HG03469 (cell line): ENCODE data around the gene ABLIM1.
A peak's percentile ranks its signal among the peaks of the same experiment; 100 is the strongest.

ENCODE experiments used
- ATAC-seq: cut with Tn5 transposase; IDR thresholded peaks from one replicate; pipeline ENCODE4 v1.9.1; 2021; ENCODE audit warnings: mild to moderate bottlenecking, moderate library complexity, moderate number of reproducible peaks; ENCODE audit not compliant: unreplicated experiment

Gene ABLIM1

DNA sequence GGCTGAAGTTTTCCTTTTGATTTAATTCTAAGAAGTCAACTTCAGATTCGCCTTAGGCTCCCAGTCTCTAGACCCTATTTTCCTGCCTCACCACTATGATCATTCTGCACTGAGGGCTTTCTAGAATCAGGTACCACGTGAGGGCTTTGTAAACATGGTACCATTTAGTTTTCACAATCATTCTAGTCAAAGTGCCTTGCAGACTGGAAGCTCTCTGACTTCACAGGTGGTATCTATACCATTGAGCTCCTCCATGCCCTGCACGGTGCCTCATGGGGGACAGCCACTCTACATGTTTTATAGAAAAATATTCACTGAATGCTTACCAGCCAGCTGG lies 106.5 kb downstream of the ABLIM1 start:
- ATAC-seq, result no peak

- no peak for ATAC-seq
Measured at GRCh38 chr10:114550756-114551635, 107.1 kb downstream of the ABLIM1 start.

- no peak for ATAC-seq
Measured at GRCh38 chr10:114548662-114549061, 109.4 kb downstream of the ABLIM1 start.

DNA sequence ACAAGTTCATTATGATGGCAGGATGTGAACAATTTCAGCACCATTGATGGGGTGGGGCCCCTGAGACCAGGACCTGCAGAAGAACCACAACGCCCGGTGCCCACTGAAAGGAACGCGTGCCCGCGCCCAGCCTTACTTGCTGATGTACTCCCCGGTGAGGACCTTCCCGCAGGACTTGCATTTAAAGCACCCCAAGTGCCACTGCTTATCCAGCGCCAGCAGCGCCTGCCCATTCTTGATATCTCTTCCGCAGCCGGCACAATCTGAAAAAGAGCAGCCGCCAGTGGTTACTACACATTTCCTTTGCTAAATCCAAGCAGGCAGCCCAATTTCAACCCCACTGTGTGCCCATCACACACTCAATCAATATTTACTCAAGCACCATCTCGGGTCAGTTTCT lies 110.6 kb downstream of the ABLIM1 start:
- ATAC-seq, result no peak

- no peak for ATAC-seq
Measured at GRCh38 chr10:114547056-114547455, 111.0 kb downstream of the ABLIM1 start.

DNA sequence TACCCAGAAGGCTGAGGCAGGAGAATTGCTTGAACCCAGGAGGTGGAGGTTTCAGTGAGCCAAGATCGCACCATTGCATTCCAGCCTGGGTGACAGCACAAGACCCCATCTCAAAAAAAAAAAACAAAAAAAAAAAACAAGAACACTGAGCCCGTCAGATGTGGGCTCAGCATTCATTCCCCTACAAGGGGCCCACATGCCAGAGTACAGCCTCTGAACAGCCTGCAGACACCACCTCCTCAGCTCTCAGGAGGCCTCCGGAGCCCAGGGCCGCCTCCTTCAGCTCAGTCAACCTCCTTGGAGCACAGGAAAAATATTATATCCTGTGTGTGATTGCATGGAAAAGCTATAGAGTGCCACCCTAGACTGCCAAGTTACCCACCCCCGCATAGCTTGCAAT lies 112.3 kb downstream of the ABLIM1 start:
- no peak for ATAC-seq

- no peak for ATAC-seq
Measured at GRCh38 chr10:114545071-114545470, 113.0 kb downstream of the ABLIM1 start.

DNA sequence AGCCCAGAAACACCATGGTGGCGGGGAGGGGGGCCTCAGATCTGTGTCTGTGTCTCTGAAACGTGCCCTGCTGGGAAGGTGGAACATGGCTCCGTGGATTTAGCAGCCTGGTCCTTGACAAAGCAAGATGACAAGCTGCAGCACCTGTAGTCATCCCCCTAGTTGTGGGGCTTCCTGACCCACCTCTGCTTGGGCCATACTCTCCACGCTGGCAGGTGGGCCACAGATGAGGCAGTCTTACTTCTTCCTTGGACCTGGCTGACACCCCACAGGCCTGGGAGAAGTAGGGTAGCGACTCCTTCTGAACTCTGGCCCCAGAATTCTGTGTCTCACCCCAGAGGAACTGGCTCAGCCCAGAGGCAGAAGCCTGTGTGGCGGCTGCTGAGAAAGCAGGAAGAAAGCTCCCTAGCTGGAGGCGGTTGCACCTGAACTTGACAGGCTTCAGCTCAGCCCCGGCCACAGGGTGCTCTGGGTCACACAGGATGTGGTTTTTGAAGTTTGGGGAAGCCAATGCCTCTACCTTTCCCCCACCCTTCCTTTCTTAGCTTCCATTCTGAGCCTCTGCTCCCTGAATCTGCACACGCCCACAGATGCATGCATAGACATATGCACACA lies 113.9 kb downstream of the ABLIM1 start:
- ATAC-seq, result peak; percentile 97

- ATAC-seq, result no peak
Measured at GRCh38 chr10:114543456-114543855, 114.6 kb downstream of the ABLIM1 start.

- no peak for ATAC-seq
Measured at GRCh38 chr10:114542373-114542772, 115.7 kb downstream of the ABLIM1 start.

DNA sequence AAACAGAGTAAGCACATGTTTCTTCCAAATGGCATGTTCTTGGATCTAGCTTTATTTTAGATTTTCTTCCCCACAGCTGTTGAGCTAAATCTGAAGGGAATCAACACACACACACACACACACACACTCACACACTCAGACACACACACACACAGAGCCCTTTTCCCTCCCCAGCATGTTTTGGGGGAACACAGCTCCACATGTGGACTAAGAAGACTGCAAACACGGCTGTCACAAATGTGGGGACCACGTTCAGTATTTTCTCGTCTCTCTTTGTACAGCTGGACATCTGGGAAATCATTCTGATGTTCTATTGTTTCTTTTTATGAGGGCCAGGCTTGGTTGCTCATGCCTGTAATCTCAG lies 116.3 kb downstream of the ABLIM1 start:
- ATAC-seq, result no peak

GRCh38 chr10:114541081-114541796 lies 116.8 kb downstream of the ABLIM1 start:
- ATAC-seq, result peak; percentile 23

DNA sequence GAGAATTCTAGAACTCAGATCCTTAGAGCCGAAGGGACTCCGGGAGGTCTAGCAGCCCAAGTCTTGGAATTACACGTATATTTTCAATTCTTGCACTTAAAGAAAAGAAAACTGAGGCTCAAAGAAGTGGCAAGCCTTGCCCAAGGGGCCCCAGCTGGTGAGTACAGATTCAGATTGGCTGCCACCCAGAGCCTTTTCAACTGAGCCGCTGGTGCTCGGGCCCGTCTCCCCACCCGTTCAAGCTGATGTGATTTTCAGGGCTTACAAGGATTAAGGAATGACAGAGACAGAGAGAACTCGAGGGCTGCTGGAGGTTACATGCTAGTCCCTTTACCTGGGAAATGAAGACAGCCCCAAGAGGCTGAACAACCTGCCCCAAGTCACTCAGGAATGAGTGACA lies 117.8 kb downstream of the ABLIM1 start:
- no peak for ATAC-seq

DNA sequence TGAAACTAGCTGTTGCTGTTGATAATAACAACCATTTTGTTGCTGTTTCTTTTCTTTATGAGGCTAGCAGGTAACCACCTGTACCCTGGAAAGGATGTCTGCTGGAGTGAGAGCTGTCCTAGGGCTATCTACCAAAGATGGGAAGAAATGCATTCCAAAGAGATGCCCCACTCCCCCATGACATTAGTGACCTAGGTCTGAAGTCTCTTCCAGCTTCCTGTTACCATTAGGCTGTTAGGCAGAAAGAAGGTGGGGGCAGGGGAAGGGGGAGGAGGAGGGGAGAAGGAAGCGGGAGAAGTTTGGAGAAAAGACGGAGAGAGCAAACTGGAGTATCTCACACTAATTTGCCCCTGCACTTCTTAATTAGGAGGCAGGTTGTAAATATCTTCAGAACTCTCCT lies 118.5 kb downstream of the ABLIM1 start:
- no peak for ATAC-seq

DNA sequence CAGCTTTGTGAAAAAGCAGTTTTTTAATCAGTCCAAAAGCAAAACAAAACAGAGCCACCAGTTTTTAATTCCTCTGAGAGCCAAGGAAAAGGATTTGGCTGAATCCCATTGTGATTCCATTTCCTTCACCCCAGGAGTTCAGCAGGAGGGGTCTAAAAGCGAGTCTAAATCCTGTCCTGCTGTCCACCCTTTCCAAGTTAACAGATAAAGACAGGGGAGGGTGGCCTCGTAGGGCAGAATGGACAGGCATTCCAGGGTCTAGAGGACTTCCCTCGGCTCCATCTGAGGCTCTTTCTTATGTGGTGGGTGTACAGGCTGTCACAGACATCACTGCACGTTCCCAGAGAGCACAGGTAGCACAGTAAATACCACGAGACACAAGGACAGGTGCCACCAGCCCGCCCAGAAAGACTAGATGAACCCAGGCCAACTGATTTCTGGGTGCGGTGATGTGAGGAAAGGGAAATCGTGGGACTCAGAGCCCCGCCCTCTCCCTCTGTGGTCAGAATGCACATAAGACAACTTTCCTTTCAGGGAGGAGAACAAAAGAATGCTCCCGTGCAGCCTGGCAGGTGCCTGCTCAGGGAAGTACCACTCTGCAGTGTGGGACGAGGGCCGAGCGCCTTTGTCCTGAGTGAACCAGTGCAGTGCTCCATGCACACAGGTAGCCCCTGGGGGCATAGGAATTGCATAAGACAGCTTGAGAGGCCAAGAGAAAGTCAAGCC lies 119.7 kb downstream of the ABLIM1 start:
- no peak for ATAC-seq

- no peak for ATAC-seq
Measured at GRCh38 chr10:114537736-114538135, 120.3 kb downstream of the ABLIM1 start.

DNA sequence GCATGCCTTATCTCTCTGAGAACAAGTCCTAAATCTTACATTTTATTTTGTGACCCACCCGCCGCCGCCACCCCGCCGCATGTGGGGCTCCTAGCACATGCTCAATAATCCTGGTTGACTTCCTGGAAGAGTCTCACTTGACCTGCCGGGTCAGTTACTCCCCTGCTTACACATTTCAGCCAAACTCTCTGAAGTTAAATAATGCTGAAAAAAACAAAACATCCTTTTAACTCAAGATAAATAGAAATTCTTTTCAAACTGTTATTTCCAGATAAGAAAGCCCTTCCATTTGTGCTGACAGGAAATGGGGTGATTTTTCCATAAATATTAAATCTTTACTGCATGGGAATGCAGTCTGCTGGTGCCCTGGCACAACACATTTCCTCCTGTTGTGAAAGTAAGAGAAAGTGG lies 123.5 kb downstream of the ABLIM1 start:
- no peak for ATAC-seq

DNA sequence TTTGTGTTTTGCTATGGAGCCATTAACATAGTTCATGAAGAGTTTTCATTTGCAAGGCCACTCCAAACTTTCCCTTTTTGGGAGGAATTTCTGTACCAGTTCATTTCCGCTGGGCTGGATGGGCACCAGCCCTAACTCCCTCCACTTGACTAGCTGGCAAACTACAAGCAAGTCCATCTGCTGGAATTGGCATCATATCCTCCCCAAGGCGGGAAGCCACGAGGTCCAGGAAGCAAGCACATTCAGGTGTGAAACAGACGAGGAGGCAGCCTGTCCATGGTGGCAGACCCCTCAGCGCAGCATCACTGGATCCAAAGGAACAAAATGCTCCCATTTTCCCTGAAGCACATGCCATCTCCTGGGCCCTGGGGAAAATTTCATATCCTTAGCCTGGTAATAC lies 125.8 kb downstream of the ABLIM1 start:
- ATAC-seq, result no peak

DNA sequence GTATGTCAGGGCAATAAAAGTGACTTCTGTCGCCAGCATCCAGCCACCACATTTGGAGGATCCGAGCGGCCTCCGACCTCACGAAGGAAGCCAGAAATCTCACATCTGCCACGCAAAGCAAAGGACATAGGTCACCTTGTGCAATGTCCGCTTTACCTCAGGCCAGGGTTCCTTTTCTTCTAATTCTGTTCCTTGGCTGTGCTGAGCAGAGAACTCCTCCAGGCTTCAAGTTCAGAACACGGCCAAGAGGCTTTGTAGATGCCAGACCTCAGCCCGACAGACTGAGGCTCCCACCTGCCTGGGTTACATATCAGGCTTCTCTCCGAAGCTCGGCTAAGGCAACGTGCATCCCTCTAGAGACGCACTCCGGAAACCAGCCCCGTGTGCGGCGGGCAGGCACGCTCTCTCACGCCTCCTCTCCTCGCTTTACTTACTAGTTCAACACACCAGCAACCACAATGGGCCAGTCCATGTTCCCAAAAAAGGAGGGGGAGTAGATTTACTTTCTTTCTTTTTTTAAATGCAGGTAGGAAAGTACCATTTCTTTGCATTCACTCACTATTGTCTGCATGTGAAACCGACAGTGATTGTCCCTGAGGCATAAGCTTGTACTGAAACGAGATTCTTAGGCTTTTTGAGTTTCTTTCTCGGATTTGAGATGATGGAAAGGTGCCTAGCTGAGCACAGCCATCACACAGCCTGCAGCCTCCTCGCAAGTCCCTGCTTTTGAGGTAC lies 131.4 kb downstream of the ABLIM1 start:
- ATAC-seq, result peak; percentile 95

GRCh38 chr10:114526126-114526503 lies 132.0 kb downstream of the ABLIM1 start:
- ATAC-seq, result peak; percentile 18
